Hippocampal formation (tissue), 2 donors: ENCODE measurements around the gene RALGPS1.
"Not testable (repeated sequence)": the region's sequence is repeated elsewhere in the genome, so short reads cannot be mapped to it uniquely, and the experiment has no call there.

Experiments
- DNase-seq, 2 donors: peaks; one replicate each; lab custom pipeline; 2025; lab: John Stamatoyannopoulos, UW

Gene RALGPS1

GRCh38 chr9:126988857-126989256 lies 74.3 kb downstream of the RALGPS1 start:
- DNase-seq: no peak

DNA sequence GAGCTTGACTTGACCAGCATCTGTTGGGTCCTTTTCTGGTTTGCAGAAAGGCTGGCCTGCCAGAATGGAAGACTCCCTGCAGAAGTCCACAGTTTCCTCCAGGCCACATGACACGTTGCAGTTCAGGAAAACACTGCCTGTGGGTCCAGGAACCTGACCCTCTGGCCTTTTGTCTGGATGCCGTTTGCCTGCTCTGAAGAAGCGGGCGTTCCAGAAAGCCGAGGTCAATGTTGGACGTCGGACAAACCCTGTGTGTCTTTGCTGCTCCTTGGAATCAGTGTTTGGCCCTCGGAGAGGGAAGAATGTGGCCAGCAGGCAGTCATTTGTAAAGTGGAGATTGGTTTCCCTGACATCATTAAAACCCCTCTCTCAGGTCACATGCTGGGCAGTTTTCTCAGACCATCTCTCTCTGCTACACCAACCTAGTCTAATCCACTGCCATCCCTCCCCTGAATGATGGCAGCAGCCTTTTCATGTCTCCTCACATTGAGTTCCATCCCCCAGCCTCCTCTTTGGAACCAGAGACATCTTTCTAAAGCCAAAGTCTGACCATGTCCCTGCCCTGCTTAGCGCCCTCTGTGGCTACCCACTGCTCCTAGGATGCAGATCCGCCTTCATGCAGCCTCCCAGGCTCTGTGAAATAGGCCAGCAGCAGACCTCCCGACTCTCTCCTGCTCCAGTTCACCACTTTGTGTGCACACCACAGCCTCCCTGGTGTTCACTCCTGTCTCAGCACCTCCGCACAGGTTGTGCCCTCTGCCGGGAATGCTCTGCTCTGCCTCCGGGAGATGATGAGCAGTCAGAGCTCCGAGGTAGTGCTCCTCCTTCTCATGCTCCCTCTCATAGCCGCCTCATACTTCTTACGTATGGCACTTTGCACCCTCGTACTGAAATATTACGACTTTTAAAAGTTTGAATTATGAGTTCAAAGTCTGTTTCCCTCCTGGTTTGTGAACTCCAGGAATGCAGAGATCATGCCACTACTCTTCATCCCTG lies 75.6 kb downstream of the RALGPS1 start:
- peak in 1 of 2 donors; percentile 20 for DNase-seq

GRCh38 chr9:126991183-126991582 lies 76.6 kb downstream of the RALGPS1 start:
- DNase-seq: no peak

DNA sequence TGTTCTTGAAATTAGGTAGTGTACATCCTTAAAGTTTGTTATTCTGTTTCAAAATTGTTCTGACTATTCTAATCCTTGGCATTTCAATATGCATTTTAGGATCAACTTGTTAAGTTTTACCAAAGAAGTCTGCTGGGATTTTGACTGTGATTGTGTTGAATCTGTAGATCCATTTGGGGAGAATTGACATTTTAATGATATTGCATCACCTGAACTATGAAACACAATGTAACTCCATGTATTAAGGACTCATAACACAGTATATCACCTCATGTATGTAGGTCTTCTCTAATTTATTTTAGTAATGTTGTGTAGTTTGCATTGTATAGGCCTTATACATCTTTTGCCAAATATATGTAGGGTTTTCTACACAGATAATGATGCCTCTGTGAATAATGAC lies 77.8 kb downstream of the RALGPS1 start:
- no peak for DNase-seq

- no peak for DNase-seq
Measured at GRCh38 chr9:126999315-127000068, 84.9 kb downstream of the RALGPS1 start.

GRCh38 chr9:127004946-127005769 lies 90.6 kb downstream of the RALGPS1 start:
- no peak for DNase-seq

- DNase-seq: no peak
Measured at GRCh38 chr9:127005770-127006314, 91.3 kb downstream of the RALGPS1 start.

DNA sequence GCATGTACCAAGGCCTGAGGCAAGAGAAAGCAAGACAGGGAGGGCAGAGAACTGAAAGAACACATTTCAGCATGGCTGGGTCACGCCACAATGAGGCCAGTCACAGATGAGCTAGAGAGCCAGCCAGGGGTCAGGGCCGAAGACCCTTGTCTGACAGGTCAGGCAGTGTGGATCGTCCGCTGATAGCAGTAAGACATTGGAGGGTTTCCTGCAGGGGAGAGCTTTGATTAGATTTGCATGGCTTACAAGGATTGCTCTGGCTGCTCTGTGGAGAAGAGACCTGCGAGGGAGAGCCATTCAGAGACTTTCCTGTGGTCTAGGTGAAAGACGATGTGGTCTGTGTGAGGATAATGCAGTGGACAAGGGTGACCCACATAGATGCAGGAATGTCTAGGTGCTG lies 93.1 kb downstream of the RALGPS1 start:
- no peak for DNase-seq

- DNase-seq: no peak
Measured at GRCh38 chr9:127008076-127008475, 93.5 kb downstream of the RALGPS1 start.

DNA sequence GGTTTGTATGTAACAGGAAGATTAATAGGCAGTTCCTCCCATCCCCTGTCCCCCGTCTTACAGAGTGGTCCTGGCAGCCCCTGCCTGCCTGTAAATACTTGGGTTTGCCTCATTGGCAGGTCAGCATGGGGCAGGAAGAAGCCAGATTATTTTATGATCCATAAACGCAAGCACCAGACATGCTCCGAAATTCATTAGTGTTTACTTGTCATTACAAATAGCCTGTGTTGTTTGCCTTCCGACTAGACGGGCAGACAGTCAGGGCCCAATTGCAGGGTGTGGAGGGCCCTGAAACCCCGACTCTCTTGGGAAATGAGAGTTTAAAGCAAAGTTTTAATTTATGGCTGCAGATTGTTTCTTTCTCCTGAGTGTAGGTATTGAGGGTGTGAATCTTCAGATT lies 97.2 kb downstream of the RALGPS1 start:
- no peak for DNase-seq

- no peak for DNase-seq
Measured at GRCh38 chr9:127012250-127012649, 97.7 kb downstream of the RALGPS1 start.

GRCh38 chr9:127013597-127013996 lies 99.0 kb downstream of the RALGPS1 start:
- no peak for DNase-seq

DNA sequence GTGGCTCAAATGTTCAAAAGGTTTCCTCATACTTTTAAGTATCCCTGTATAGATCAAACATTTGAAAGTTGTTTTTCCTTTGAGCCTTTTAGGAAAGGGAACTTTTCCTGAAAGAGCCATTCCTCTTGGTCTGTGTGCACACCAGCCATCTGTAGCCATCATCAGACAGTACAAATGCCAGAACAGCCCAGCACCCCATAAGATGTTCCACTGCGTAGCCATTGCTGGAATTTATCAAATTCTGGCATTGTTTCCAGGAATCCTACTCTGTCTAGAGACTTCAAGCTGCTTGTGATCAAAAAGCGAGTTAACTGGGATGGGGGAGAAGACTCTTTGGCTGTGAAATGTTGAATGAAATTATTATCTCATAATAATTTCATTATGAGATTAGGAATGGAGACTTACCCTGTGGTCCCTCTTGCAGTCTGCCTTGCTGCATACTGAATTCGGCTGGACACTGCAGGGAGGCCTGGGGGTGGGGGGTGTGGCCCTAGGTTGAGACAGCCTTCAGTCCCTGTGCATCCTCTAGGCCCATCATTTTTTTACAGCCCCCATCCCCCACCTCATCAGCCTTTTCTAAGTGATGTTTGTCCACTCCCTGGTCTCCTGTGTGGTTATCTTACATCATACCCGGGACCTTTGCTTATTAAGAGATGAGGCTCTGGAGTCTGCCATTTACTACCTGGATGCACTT lies 99.8 kb downstream of the RALGPS1 start:
- DNase-seq: no peak

GRCh38 chr9:127014910-127015540 lies 100.4 kb downstream of the RALGPS1 start:
- no peak for DNase-seq

DNA sequence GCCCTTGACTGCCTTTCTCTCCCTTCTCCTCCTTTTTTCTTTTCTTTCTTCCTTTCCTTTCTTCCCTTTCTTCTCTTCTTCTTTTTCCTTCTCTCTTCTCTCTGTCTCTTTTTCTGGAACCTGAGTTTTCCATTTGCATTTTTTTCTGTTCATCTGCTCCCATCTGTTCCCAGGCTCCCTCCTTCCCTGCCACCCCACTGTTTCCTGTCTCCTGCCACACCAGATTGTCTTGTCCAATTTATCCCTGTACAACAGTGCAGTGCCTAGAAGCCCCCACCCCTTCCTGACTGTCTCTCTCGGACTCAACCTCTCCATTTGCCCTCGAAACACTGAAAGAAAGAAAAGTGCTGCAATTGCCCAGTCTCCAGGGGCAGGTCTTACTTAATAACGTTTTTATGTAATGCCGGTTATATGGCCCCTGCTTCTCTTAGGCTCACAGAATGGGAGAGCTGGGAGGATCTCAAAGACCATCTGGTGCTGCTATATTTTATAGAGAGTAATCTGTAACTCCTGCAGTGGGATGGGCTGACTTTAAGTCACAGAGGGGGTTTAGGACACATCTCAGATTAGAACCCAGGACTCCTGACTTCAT lies 101.4 kb downstream of the RALGPS1 start:
- DNase-seq: no peak

DNA sequence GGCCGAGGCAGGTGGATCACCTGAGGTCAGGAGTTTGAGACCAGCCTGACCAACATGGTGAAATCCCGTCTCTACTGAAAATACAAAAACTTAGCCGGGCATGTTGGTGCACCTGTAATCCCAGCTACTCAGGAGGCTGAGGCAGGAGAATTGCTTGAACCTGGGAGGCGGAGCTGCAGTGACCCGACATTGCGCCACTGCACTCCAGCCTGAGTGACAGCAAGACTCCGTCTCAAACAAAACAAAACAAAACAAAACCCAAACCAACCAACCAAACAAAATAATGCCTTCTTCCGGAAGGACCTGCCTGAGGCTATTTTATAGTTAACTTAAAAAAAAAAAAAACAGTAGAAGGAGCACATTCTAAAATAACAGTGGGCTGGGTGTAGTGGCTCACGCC lies 103.4 kb downstream of the RALGPS1 start:
- DNase-seq: not testable (repeated sequence)

GRCh38 chr9:127018935-127019334 lies 104.4 kb downstream of the RALGPS1 start:
- DNase-seq: no peak

- no peak for DNase-seq
Measured at GRCh38 chr9:127020036-127020801, 105.6 kb downstream of the RALGPS1 start.

DNA sequence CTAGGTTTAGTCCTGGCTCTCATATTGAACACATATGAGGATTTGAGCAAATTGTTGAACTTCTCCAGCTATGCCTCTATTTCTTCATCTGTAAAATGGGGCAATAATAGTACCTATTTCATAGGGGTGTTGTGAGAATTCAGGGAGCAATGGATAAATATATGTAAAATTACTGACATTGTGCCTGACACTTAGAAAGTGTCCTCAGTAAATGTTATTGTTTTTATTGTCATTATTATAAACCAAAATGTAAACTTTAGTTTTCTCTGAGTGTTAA lies 106.2 kb downstream of the RALGPS1 start:
- no peak for DNase-seq
